Upper lobe of left lung (tissue), 4 donors: ENCODE results near the gene STBD1.

Experiments
- EP300 ChIP-seq, 4 donors: sonication (generic); formaldehyde crosslinking; IDR thresholded peaks; one replicate each; pipeline ENCODE4 v1.5.1; 2017; ENCODE audit warnings: antibody characterized with exemption in 4 of 4, control low read depth in 2 of 4
- POLR2A ChIP-seq, 4 donors: fragments of 450-650 bp; IDR thresholded peaks; one replicate each; pipeline ENCODE4 v1.5.1; 2016 to 2017; ENCODE audit warnings: antibody characterized with exemption in 4 of 4, mild to moderate bottlenecking in 2 of 4
- POLR2AphosphoS5 ChIP-seq, 2 donors: sonication (generic); formaldehyde crosslinking; IDR thresholded peaks; one replicate each; pipeline ENCODE4 v1.5.1; 2017; ENCODE audit warnings: antibody characterized with exemption in 2 of 2
- TF ChIP-seq, protein P1 (sequence below), 6 experiments: fragments of 450-650 bp in 4 of 6; fragments of 200-600 bp in 2 of 6; sonication (generic) in 2 of 6; IDR thresholded peaks; one replicate each; pipeline ENCODE4 v1.5.1; 2016 to 2019; ENCODE audit warnings: antibody characterized with exemption in 6 of 6

DNA sequence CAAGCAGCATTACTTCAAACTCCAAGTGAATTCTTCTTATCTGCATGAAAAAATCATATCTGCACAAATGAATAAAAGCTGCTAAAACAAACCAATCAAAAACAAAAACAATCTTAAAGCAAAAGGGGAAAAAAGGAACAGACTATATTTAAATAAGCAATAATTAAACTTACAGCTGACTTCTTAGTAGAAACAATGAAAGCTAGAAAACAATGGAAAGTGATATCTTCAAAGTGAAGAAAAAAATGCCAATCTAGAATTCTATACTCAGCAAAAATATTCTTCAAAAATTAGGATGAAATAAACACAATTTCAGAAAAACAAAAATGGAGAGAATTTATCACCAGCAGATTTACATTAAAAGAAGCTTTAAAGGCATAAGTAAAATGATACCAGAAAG, 20.0 kb downstream of the STBD1 start:
- TF ChIP-seq, protein P1, sequence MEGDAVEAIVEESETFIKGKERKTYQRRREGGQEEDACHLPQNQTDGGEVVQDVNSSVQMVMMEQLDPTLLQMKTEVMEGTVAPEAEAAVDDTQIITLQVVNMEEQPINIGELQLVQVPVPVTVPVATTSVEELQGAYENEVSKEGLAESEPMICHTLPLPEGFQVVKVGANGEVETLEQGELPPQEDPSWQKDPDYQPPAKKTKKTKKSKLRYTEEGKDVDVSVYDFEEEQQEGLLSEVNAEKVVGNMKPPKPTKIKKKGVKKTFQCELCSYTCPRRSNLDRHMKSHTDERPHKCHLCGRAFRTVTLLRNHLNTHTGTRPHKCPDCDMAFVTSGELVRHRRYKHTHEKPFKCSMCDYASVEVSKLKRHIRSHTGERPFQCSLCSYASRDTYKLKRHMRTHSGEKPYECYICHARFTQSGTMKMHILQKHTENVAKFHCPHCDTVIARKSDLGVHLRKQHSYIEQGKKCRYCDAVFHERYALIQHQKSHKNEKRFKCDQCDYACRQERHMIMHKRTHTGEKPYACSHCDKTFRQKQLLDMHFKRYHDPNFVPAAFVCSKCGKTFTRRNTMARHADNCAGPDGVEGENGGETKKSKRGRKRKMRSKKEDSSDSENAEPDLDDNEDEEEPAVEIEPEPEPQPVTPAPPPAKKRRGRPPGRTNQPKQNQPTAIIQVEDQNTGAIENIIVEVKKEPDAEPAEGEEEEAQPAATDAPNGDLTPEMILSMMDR (IDR thresholded peaks at IDR 0.05) = no peak
- TF ChIP-seq POLR2AphosphoS5 (IDR thresholded peaks at IDR 0.05) = no peak
- TF ChIP-seq POLR2A (IDR thresholded peaks at IDR 0.05) = no peak
- TF ChIP-seq EP300 (IDR thresholded peaks at IDR 0.05) = no peak
